LNCAP (cell line): Measurements from ENCODE around the gene LRIG3.

Experiments used
- CTCF ChIP-seq: fragments of 450-650 bp; IDR thresholded peaks from 2 replicates; pipeline ENCODE4 v1.5.1; 2017; ENCODE audit warnings: mild to moderate bottlenecking

LRIG3 gene

GRCh38 chr12:58841058-58841798 lies 79.1 kb downstream of the LRIG3 start:
- TF ChIP-seq CTCF = no peak

DNA sequence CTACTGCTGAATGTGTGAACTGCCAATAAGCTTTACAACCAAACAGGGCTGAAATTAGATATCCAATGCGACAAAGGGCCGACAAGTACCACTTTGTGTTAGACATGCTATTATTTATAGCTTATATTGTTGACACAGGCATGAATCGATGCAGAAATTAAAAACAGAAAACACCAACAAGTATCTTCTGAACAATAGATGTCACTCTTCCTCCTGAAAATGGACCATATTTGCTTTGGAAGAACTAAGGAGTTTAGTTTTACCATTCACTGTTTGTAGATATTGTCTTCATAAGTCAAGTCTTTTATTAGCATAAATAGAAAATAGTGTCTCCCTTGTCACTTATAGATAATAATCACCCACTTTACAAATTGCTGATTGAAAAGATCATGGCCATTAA lies 86.5 kb downstream of the LRIG3 start:
- TF ChIP-seq CTCF = peak; percentile 61

GRCh38 chr12:58832920-58833319 lies 87.4 kb downstream of the LRIG3 start:
- no peak for TF ChIP-seq CTCF
